IPS-20b (cell line): ENCODE data around the gene SEZ6L.
"Not testable (repeated sequence)": the region's sequence is repeated elsewhere in the genome, so short reads cannot be mapped to it uniquely, and the experiment has no call there.

Experiments
- H3K27ac ChIP-seq: one replicate; pipeline ENCODE4 v1.5.1; 2013; ENCODE audit warnings: low read length
- H3K27me3 ChIP-seq: 2 replicates; pipeline ENCODE4 v1.6.1; 2013; ENCODE audit warnings: mild to moderate bottlenecking, low read length, inconsistent platforms; ENCODE audit not compliant: insufficient read depth
- H3K36me3 ChIP-seq: 2 replicates; pipeline ENCODE4 v1.6.1; 2013; ENCODE audit warnings: low read depth, mild to moderate bottlenecking, inconsistent platforms, low read length, moderate library complexity; ENCODE audit not compliant: insufficient read depth
- H3K4me1 ChIP-seq: 2 replicates; pipeline ENCODE4 v1.6.1; 2013; ENCODE audit warnings: mild to moderate bottlenecking, control low read depth, inconsistent platforms, low read length, moderate library complexity; ENCODE audit not compliant: insufficient read depth
- H3K4me3 ChIP-seq: 2 replicates; pipeline ENCODE4 v1.5.1; 2013; ENCODE audit warnings: mild to moderate bottlenecking, low read length, inconsistent platforms
- H3K9ac ChIP-seq: 2 replicates; pipeline ENCODE4 v1.6.1; 2013; ENCODE audit warnings: low read depth, mild to moderate bottlenecking, inconsistent platforms, low read length, moderate library complexity
- H3K9me3 ChIP-seq: 2 replicates; pipeline ENCODE4 v1.6.1; 2013; ENCODE audit warnings: mild to moderate bottlenecking, low read depth, low read length, inconsistent platforms; ENCODE audit not compliant: insufficient read depth

The SEZ6L gene

GRCh38 chr22:26399289-26399688 is 230.0 kb downstream of the SEZ6L start:
- Histone ChIP-seq H3K4me1 (no peaks in the 10 kb centered on the region), H3K27ac (no peak overlapping the region), H3K36me3 (no peaks in the 10 kb centered on the region), H3K4me3 (no peak overlapping the region), H3K9me3 (no peaks in the 10 kb centered on the region), H3K27me3 (no peaks in the 10 kb centered on the region), H3K9ac (no peak overlapping the region)

GRCh38 chr22:26401726-26402125 is 232.5 kb downstream of the SEZ6L start:
- no peaks in the 10 kb centered on the region for H3K27me3 ChIP-seq
- no peaks in the 10 kb centered on the region for H3K36me3 ChIP-seq
- peaks cover 3% of the 10 kb centered on the region; the same call in 1 of the 2 replicates for H3K4me1 ChIP-seq
- no peak overlapping the region for H3K4me3 ChIP-seq
- H3K9me3 ChIP-seq, result no peaks in the 10 kb centered on the region
- H3K9ac ChIP-seq, result no peak overlapping the region
- H3K27ac ChIP-seq, result no peak overlapping the region

GRCh38 chr22:26404851-26405421 is 235.7 kb downstream of the SEZ6L start:
- Histone ChIP-seq H3K4me3 (no peak overlapping the region), H3K4me1 (peaks cover 3% of the 10 kb centered on the region; the same call in 1 of the 2 replicates), H3K27ac (no peak overlapping the region), H3K9ac (no peak overlapping the region), H3K9me3 (no peaks in the 10 kb centered on the region), H3K36me3 (no peaks in the 10 kb centered on the region), H3K27me3 (no peaks in the 10 kb centered on the region)

GRCh38 chr22:26406118-26406517 is 236.9 kb downstream of the SEZ6L start:
- H3K9me3 ChIP-seq, result no peaks in the 10 kb centered on the region
- H3K27me3 ChIP-seq, result no peaks in the 10 kb centered on the region
- H3K4me3 ChIP-seq, result no peak overlapping the region
- H3K36me3 ChIP-seq, result no peaks in the 10 kb centered on the region
- peaks cover 3% of the 10 kb centered on the region; the same call in 1 of the 2 replicates for H3K4me1 ChIP-seq
- no peak overlapping the region for H3K9ac ChIP-seq
- H3K27ac ChIP-seq, result no peak overlapping the region

GRCh38 chr22:26408562-26409220 is 239.4 kb downstream of the SEZ6L start:
- peaks cover 13% of the 10 kb centered on the region; the same call in 1 of the 2 replicates for H3K27me3 ChIP-seq
- H3K4me1 ChIP-seq, H3K9me3 ChIP-seq, H3K36me3 ChIP-seq, H3K4me3 ChIP-seq, H3K27ac ChIP-seq, H3K9ac ChIP-seq: not testable (repeated sequence)

GRCh38 chr22:26409719-26410335 is 240.6 kb downstream of the SEZ6L start:
- Histone ChIP-seq H3K9me3 (no peaks in the 10 kb centered on the region), H3K9ac (no peak overlapping the region), H3K27ac (no peak overlapping the region), H3K36me3 (no peaks in the 10 kb centered on the region), H3K27me3 (peaks cover 13% of the 10 kb centered on the region; the same call in 1 of the 2 replicates), H3K4me1 (peaks cover 3% of the 10 kb centered on the region; the same call in 1 of the 2 replicates), H3K4me3 (no peak overlapping the region)

GRCh38 chr22:26410386-26410785 is 241.1 kb downstream of the SEZ6L start:
- H3K27me3 ChIP-seq, result peaks cover 13% of the 10 kb centered on the region; the same call in 1 of the 2 replicates
- no peaks in the 10 kb centered on the region for H3K36me3 ChIP-seq
- no peak overlapping the region for H3K9ac ChIP-seq
- no peak overlapping the region for H3K4me3 ChIP-seq
- no peaks in the 10 kb centered on the region for H3K9me3 ChIP-seq
- H3K4me1 ChIP-seq, result no peaks in the 10 kb centered on the region; the same call in 1 of the 2 replicates
- H3K27ac ChIP-seq, result no peak overlapping the region

GRCh38 chr22:26414347-26414746 is 245.1 kb downstream of the SEZ6L start:
- no peak overlapping the region for H3K9ac ChIP-seq
- H3K36me3 ChIP-seq, result no peaks in the 10 kb centered on the region
- H3K27me3 ChIP-seq, result peaks cover 13% of the 10 kb centered on the region; the same call in 1 of the 2 replicates
- H3K4me1 ChIP-seq, result peaks cover 12% of the 10 kb centered on the region; the same call in 1 of the 2 replicates
- H3K27ac ChIP-seq, result no peak overlapping the region
- no peaks in the 10 kb centered on the region for H3K9me3 ChIP-seq
- H3K4me3 ChIP-seq, result no peak overlapping the region

- Histone ChIP-seq H3K36me3 (no peaks in the 10 kb centered on the region), H3K27me3 (peaks cover 12% of the 10 kb centered on the region; the same call in 1 of the 2 replicates), H3K4me3 (no peak overlapping the region), H3K9ac (no peak overlapping the region), H3K9me3 (no peaks in the 10 kb centered on the region), H3K27ac (no peak overlapping the region), H3K4me1 (peaks cover 18% of the 10 kb centered on the region)
Measured at GRCh38 chr22:26416256-26416655, 247.0 kb downstream of the SEZ6L start.

GRCh38 chr22:26416670-26417276 is 247.5 kb downstream of the SEZ6L start:
- Histone ChIP-seq H3K36me3 (no peaks in the 10 kb centered on the region), H3K9ac (no peak overlapping the region), H3K4me1 (peaks cover 18% of the 10 kb centered on the region), H3K27me3 (peaks cover 7% of the 10 kb centered on the region; the same call in 1 of the 2 replicates), H3K9me3 (no peaks in the 10 kb centered on the region), H3K27ac (no peak overlapping the region), H3K4me3 (no peak overlapping the region)

GRCh38 chr22:26417406-26417805 is 248.1 kb downstream of the SEZ6L start:
- peaks cover under 1% of the 10 kb centered on the region; the same call in 1 of the 2 replicates for H3K27me3 ChIP-seq
- no peaks in the 10 kb centered on the region for H3K9me3 ChIP-seq
- no peak overlapping the region for H3K9ac ChIP-seq
- no peak overlapping the region for H3K4me3 ChIP-seq
- H3K4me1 ChIP-seq, result peaks cover 18% of the 10 kb centered on the region
- no peaks in the 10 kb centered on the region for H3K36me3 ChIP-seq
- no peak overlapping the region for H3K27ac ChIP-seq
